ENCODE data around the gene CHD9.

The CHD9 gene

DNA sequence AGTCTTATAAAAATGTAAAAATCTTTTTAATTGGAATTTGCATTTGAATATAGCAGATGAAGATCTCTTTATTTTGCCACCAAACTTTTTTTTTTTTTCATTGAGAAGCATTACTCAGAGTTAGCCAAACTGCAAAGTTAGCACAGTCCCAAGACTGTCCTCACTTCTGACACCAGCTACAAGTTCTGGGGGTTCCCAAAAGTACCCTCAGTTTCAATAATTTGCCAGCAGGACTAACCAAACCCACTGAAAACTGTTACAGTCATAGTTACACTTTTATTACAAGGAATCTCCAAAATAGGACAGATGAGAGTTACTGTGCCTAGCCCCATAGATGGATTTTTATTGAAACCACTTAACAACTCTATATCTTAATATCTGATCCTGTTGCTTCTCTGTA lies 144.1 kb downstream of the CHD9 start:
- DNase-seq, result no peak

DNA sequence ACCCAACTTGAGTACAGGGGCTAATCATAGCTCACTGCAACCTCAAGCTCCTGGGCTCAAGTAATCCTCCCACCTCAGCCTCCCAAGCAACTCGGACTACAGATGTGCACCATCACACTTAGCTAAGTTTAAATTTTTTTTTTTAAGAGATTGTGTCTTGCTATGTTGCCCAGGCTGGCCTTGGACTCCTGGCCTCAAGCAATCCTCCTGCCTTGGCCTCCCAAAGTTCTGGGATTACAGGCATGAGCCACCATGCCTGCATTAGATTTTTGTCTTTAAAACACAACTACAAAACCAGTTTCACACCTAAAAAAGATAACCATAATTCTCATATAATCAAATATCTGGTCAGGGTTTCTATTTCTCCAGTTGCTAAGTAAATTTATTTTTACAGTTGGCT lies 147.1 kb downstream of the CHD9 start:
- no peak for DNase-seq

DNA sequence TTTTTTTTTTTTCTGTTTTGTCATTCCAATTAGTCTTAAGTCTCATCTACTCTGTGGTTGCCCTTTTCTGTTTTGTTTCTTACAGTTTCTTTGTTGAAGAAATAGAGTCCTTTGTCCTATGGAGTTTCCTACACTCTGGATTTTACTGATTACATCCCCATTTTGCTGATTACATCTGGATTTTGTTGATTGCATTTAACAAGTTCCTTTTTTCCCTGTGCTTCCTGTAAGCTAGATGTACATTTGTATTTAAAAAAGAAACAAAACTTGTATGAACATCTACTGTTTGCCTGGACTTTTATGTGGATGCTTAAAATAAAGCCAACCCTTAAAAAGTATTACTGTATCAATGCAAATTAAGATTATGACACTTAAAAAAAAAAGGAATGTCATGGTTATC lies 147.6 kb downstream of the CHD9 start:
- DNase-seq, result no peak

DNA sequence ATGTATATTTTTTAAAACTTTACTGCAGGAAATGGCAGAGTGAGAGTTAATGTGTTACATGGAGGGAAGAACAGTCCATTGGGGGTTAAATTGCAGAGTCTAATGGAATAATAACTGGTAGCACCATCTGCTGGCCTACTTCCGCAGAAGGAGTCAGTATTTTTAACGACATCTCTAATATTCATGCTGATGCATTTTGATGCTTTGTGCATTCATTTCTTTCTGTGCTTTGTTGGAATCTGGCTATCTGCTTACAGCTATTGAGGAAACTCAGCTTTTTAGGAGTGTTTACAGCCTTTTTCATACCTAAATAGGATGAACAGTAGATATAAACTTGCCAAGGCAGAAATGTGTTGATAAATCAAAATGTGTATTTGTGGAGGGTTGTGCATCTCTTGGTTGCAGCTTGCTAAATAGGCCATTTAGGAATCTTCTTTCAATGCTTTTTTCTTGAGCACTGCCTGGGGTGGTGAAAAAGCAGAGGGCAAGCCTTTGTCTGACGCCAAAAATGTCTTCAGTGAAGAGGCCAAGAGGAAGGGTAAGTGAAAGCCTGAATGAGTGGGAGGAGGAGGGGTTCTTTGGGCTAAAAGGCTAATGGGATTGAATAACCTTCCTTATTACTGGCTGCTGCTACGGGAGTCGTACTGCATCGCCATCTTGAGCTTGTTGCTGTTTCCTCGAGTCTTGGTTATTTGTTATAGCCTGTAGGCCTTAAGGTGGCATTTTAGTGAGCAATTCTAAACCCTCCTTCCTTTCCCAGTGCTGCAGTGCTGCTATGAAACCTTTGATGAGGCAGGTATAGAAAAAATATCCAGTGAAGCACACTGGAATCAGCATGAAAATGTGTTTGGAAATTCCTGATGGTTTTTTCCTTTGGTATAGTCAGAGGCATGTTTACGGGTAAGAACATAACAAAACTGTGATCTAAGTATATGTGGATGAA lies 153.3 kb downstream of the CHD9 start:
- peak in 55 of 58 donors; percentile 2 to 83 (median 53) for DNase-seq

DNA sequence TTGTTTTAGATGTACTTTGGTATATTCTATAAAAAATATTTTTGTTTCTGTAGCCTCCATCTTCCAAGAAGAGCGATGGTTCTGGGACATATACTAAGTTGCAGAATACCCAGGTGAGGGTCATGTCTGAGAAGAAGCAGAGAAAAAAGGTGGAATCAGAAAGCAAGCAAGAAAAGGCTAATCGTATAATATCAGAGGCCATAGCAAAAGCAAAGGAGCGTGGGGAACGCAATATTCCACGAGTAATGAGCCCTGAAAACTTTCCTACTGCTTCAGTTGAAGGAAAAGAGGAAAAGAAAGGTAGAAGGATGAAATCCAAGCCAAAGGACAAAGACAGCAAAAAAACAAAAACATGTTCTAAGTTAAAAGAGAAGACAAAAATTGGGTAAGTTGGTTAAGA lies 154.6 kb downstream of the CHD9 start:
- DNase-seq, result no peak

DNA sequence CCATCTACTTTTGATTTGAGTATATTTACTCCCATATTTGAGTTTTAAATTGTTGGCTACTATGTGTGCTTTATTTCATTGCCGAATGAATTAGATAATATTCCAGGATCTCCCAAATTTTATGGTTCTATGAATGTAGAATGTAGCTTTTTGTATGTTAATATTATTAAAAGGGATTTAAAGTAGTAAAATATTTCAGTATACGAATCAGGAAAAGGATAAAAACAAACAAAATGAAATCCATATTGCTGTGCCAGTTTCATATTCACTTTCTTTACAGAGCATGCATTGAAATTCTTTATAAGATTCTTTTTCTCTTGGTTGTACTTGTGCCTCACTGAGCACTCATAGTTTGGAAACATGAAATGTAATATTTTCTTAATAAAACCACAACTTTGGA lies 155.1 kb downstream of the CHD9 start:
- DNase-seq, result no peak

DNA sequence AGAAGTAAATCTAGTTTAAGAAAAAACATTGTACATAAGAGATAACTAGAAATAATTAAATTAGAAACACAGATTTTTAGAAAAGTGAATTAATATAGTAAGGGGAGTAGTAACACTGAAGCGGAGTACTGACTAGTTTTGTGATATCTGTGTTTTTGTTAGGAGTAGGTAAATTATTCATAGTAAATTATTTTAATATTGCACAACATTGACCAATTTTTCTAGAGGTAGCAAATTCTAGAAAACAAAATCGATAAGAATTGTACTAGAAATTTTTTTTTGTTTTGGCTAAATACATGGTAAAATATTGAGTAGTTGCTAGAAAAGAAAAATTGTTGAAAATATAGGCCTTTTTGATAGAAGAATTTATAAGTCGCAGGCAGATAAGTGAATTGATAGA lies 156.5 kb downstream of the CHD9 start:
- no peak for DNase-seq

DNA sequence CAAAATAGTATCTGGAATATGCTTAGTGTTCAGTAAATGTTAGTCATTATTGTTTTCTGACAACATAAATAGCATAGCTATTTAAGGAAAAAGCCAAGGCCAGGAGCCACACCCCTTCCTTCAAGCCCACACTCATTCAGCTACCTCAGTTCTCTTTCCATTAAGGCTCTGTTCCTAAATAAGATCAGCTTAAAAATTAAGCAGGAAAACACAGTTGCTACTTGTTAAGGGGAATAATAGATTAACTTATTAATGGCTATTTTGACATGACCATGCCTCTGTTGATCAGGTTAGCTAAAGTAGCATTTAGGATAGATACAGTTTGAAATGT lies 158.1 kb downstream of the CHD9 start:
- no peak for DNase-seq

DNA sequence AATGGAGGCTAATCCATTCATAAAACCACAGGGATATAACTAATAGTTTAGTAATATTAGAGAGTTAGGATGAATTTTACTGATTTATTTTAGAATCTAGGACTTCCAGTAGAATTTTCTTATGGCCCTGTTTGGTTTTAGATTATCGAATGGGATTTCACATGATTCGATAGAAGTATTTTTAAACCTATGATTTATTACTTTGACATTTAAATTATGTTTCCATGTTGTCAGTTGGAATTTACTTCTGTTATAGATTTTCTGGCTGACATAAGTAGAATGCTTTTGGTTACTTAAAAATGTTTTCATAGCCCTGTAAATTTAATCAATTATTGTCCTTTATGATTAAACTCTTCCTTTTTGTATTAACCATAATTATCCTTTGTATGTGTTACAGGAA lies 158.8 kb downstream of the CHD9 start:
- no peak for DNase-seq

DNA sequence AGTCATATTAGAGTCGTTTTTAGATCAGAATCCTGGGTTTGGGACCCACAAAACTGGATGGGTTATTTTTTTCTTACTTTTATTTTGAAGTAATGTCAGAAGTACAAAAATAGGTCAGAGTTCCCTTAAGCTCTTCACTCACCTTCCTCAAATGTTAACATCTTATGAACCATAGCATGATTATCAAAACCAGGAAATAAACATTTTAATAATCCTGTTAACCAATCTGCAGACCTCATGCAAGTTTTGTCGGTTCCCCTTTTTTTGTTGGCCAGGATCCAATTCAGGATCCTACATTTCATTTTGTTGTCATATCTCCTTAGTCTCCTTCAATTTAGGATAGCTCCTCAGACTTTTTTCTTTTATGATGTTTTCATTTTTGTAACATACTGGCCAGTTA lies 162.0 kb downstream of the CHD9 start:
- no peak for DNase-seq

DNA sequence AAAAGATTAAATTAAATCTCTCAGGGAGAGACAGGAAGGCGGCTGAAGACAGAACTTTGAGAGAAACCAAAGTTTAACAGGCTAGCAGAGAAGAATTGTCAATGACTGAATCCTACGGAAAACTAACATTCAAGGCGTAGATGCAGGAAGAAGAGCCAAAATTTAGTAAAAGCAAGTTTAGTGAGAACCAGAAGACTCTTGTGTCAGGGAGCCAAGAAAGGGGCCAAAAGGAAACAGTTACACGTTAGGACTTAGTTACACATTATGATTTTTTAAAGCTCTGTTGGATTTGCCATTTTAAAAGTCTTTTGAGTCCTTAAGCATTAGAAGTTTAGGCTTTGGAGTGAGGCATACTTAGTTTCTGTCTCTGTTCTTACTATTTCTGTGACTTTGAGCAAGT lies 164.6 kb downstream of the CHD9 start:
- no peak for DNase-seq

DNA sequence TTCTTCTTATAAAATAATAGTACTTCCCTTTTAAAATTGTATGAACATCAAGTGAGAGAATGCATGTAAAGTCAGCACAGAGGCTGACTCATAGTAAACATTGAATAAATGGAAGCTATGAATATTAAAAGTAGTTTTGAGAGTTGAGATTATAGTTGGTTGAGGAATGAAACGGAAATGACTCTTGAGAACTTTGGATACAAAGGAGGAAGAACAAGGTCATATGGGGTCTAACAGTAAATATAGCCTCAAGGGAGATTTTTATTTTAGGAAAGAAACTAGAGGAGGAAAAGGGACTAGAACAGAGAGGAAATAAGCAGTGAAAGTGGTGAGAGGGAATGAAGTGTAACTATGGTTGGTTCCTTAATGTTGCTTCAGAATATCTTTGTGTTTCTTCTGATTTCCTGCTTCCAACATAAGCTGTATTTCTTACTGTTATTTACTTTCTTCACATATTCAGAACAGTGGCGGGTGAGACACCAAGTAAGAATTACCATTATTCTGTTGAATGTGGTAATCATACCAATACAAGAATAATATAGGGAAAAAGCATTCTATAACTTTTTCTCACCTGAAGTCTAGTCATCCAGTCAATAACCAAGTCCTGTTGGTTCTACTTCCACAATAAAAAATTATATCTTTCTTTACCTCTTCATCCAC lies 165.1 kb downstream of the CHD9 start:
- peak in 1 of 58 donors; percentile 3 for DNase-seq

DNA sequence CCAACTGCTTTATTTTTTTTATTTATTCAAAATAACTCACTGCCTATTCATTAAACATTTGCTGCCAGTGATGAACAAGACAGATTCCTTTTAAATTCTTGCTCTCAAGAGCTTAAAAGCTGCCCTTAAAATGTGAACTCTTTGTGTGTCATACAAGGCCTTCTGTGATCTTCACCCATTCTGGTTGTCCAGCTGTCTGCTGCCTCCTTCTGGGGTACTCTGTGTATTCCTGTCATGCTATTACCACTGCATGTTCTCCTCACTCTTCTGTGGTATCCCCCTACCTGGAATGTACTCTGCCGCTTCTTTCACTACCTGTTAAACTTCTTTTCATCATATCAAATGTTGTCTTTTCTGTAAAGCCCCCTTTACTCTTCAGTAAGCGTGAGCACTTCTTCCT lies 165.8 kb downstream of the CHD9 start:
- DNase-seq, result peak in 3 of 58 donors; percentile 0 to 2 (median 1)

DNA sequence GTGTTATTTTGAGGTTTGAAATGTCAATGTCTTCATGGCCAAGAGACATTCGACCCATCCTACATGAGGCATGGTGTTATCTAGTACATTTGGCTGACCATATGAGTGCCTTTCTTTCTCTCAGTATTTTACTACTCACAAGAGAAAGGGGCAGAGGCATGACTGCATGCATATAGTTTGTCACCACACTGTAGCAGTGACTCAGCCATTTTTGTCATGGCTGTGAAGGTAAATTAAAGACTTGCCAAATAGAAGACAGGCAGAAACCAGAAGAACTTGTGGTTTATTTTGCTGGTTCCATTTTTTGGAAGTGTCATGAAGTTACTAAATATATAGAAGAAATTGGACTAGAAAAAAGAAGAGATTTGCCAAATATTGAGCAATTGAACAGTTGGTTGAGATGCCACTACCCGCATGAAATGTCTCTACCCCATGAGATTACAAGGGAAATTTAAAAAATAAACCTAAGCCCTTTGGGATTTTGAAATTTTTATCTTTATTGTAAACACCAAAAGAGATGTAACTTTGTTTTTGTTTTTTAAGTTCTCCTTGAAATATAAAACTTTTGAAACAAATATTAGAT lies 170.3 kb downstream of the CHD9 start:
- DNase-seq, result peak in 3 of 58 donors; percentile 5 to 30 (median 9)

DNA sequence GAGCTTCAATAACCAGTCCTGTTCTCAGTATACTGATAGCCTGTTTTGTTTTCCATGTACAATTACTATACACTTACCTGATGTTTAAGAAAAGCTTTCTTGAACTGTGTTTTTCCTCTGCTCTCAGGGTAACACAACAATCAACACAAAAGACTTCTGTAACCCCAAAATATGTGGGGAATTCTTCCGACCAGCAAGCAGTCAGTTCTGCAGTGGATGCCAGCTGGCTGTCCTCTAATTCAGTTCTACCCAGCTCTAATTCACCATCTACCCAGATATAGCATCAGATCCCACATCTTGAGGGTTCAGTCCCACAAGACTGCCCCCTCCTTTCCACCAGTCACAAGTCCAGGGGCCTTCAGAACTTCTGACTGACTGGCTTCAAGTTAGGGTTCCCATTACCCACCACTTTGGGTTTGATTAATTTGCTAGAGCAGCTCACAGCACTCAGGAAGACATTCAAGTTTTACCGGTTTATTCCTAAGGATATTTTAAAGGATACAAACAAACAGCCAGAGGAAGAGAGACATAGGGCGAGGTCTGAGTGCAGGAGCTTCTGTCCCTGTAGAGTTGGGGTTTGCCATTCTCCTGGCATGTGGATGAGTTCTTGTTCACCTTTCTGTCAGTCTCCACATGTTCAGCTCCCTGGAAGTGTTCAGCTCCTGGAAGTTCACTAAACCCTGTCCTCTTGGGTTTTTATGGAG lies 178.2 kb downstream of the CHD9 start:
- DNase-seq, result no peak

DNA sequence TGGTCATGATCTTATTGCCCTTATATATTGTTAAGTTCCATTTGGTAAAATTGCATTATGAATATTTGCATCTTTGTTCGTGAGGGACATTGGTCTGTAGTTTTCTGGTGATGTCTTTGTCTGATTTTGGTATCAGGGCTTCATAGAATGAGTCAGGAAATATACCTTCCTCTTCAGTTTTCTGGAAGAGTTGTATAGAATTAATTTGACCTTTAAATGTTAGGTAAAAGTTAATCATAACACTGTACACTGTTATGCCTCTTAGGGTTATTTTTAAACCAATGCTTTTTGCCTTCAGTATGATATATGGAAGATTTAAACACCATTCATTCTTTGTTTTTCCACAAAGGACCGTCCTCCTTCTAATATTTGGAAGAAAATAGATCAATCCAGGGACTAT lies 180.0 kb downstream of the CHD9 start:
- no peak for DNase-seq

DNA sequence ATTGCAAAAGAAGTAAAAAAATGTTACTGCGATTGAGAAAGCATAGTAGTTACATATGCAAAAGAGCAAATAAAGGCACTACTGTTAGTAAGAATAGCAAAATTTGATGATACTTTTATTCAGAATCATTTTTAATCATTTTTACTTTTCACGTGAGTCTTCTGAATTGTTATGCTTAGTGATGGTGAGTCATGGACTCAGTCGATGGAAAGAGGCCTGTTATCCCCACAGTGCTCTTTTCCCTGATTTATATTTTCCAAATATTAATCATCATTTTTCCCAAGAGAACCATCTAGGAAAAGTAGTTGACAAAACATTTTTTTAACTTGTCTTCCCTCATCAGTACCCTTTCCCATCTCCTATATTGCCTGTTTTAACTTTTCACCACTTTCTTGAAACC lies 181.1 kb downstream of the CHD9 start:
- DNase-seq, result no peak

DNA sequence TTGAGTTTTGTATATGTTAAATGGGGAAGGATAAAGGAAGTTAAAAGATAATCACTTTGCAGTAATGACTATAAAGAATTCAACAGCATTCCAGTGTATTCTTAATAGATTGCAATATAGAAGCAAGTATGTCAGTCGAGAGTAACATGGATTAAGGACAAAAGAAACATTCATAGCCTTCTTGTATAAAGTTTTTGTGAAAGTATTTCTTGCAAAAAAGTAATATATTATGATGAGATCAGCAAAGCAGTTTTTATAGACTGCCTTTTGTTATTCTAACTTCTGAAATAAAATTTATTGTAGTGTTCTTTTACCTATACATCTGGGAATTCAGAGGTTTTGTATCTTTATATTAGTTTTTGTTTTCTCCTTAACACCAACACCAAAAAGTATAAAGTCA lies 194.5 kb downstream of the CHD9 start:
- no peak for DNase-seq

DNA sequence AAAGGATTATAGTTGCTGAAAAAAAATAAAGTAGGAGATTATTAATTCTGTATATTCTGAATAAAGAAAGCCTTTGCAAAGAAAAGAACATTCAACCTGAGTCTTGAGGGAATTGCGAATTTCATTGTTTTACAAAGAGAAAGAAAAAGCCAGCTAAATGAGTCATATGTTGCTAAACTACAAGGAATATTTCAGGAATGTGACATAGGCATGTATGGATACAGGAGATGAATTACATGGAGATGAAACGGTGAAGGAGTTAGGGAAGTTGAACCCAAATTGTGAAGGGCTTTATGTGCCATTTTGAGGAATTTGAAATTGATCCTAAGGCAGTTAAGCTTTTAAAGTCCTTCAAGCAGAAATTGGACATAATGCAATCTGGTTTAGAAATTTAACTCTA lies 202.2 kb downstream of the CHD9 start:
- DNase-seq, result no peak

DNA sequence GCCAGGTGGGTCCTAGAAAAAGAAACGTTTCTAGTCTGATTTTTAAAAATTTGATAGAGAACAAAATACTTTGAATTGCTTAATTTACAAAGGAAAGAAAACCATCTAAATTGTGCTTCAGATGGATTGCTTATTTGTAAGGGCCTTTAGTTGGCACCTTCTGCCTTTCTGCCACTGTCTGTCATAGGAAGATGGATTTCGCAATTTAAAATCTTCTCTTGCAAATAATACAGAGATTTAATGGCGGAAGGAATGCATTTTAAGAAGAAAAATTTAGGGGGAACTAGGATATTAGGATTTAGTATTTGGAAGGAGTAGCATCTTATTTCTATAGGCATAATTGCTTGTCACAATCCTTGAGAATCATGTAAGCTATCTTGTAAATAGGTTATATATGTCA lies 204.0 kb downstream of the CHD9 start:
- no peak for DNase-seq

DNA sequence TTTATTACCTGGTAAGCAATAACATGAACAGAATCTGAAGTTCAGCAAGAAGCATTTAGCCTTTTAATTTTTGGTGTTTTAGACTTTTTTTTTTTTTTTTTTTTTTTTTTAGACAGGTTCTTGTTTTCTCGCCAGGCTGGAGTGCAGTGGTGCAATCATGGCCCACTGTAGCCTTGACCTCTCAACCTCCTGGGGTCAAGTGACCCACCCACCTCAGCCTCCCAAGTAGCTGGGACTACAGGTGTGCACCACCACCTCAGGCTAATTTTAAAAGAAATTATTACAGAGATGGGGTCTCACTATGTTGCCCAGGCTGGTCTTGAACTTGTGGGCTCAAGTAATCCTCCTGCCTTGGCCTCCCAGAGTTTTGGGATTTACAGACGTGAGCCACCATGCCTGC lies 206.5 kb downstream of the CHD9 start:
- DNase-seq, result no peak

DNA sequence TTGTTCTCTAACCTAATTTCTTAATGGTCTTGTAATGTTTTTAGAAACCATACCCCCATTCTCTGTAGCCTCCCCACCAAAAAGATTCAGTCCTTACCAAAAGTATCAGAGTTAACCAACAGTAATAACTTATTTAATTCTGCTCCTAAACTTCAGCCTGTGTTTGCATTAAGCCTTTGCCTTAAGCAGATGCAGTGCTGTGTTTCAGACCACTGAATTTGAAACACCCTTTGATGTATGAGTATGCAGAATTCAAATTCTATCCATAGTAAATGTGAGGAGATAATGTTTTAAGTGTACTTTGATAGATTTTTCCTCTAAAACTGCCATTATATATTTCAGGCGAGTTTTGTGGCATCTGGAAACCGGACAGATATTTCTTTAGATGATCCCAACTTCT lies 207.9 kb downstream of the CHD9 start:
- no peak for DNase-seq

Measured in anterior cingulate cortex (tissue), 58 donors.